Esophagus muscularis mucosa (tissue), 4 donors: Measurements from ENCODE around the gene REEP5. TPM values are rescaled to one million over a fixed set of nuclear protein-coding genes. Genes with fewer than 3 reads are reported as not detected.
"Not testable (repeated sequence)": the region's sequence is repeated elsewhere in the genome, so short reads cannot be mapped to it uniquely, and the experiment has no call there.

ENCODE experiments used
- DNase-seq: peaks from one replicate; pipeline ENCODE4 v3.0.0-alpha.2; 2017; ENCODE audit errors: extremely low spot score
- H3K27ac ChIP-seq, 4 donors: fragments of 200-600 bp; sonication (generic); replicated peaks in 1 of 4; 1 replicate in 3 of 4; 2 replicates in 1 of 4; pipeline ENCODE4 v1.5.1; 2016 to 2019; ENCODE audit warnings: mild to moderate bottlenecking in 1 of 4
- H3K27me3 ChIP-seq, 4 donors: fragments of 200-600 bp; sonication (generic); one replicate each; pipeline versions ENCODE4 v1.5.1 to v1.6.0; 2016 to 2019
- H3K36me3 ChIP-seq, 4 donors: fragments of 200-600 bp; sonication (generic); one replicate each; pipeline ENCODE4 v1.5.1; 2016 to 2019
- H3K4me1 ChIP-seq, 4 donors: fragments of 200-600 bp; sonication (generic); one replicate each; pipeline ENCODE4 v1.5.1; 2016 to 2019
- H3K4me3 ChIP-seq, 4 donors: fragments of 200-600 bp; sonication (generic); 1 replicate in 2 of 4; 2 replicates in 2 of 4; pipeline ENCODE4 v1.5.1; 2016 to 2019; ENCODE audit warnings: mild to moderate bottlenecking in 4 of 4, moderate library complexity in 1 of 4
- H3K9me3 ChIP-seq, 4 donors: fragments of 200-600 bp; sonication (generic); 1 replicate in 3 of 4; 2 replicates in 1 of 4; pipeline ENCODE4 v1.5.1; 2016 to 2019
- CTCF ChIP-seq, 3 experiments: fragments of 200-600 bp in 2 of 3; fragments of 450-650 bp in 1 of 3; sonication (generic) in 2 of 3; IDR thresholded peaks; one replicate each; pipeline ENCODE4 v1.5.1; 2017 to 2019; ENCODE audit warnings: antibody characterized with exemption in 3 of 3, mild to moderate bottlenecking in 2 of 3, moderate library complexity in 1 of 3
- EP300 ChIP-seq: sonication (generic); formaldehyde crosslinking; IDR thresholded peaks from one replicate; pipeline ENCODE4 v1.6.1; 2017; ENCODE audit warnings: antibody characterized with exemption
- POLR2A ChIP-seq: fragments of 450-650 bp; IDR thresholded peaks from one replicate; pipeline ENCODE4 v1.6.1; 2017; ENCODE audit warnings: antibody characterized with exemption, moderate library complexity, mild to moderate bottlenecking, low read depth
- POLR2AphosphoS5 ChIP-seq, 2 donors: sonication (generic); formaldehyde crosslinking; IDR thresholded peaks; one replicate each; pipeline ENCODE4 v1.6.1; 2017; ENCODE audit warnings: antibody characterized with exemption in 2 of 2
- WGBS: methylation state at CpG from one replicate; pipeline ENCODE4 v1.1.5; 2018; 5-methylcytosine and 5-hydroxymethylcytosine counted together
- intact Hi-C: fragments of 100-400 bp; cut with DNase I; formaldehyde crosslinking; loops from one replicate; pipeline ENCODE4 v1.15.1; 2023
- total RNA-seq, 4 donors: library from RNA; depleted of rRNA; stranded (reverse); fragments of >200 nt; gene quantifications; one replicate each; pipeline versions ENCODE4 v1.1.0 to v1.2.1, GENCODE V29; 2016

REEP5 gene
- total RNA-seq, 4 donors from 2014 or later = 53.0 to 73.6 (median 62.2) TPM

GRCh38 chr5:112908854-112909253 is 13.2 kb downstream of the REEP5 start:
- Histone ChIP-seq H3K4me1 (peaks cover 18 to 31% (median 23%) of the 10 kb centered on the region in 4 donors), H3K9me3 (no peaks in the 10 kb centered on the region), H3K27me3 (no peaks in the 10 kb centered on the region), H3K27ac (no peak overlapping the region), H3K4me3 (no peak overlapping the region), H3K36me3 (peaks cover 8 to 37% (median 14%) of the 10 kb centered on the region in 4 donors)
- intact Hi-C loops = no loop called here
- no peak for TF ChIP-seq EP300
- no peak for TF ChIP-seq CTCF (IDR thresholded peaks at IDR 0.05)
- TF ChIP-seq POLR2A = no peak
- no peak for TF ChIP-seq POLR2AphosphoS5 (IDR thresholded peaks at IDR 0.05)
- DNase-seq = no peak

- DNase-seq = no peak
- H3K36me3 ChIP-seq = peaks cover 12 to 41% (median 17%) of the 10 kb centered on the region in 4 donors
- H3K4me3 ChIP-seq = no peak overlapping the region
- WGBS = 64% methylated on average over 4 of the region's 4 CpGs
- peaks cover 9 to 20% (median 14%) of the 10 kb centered on the region in 4 donors for H3K4me1 ChIP-seq
- H3K9me3 ChIP-seq = no peaks in the 10 kb centered on the region
- no peak for TF ChIP-seq EP300
- TF ChIP-seq POLR2A = no peak
- TF ChIP-seq POLR2AphosphoS5 (IDR thresholded peaks at IDR 0.05) = no peak
- no peak for TF ChIP-seq CTCF (IDR thresholded peaks at IDR 0.05)
- no peaks in the 10 kb centered on the region for H3K27me3 ChIP-seq
- intact Hi-C loops = no loop called here
- no peak overlapping the region for H3K27ac ChIP-seq
Measured at GRCh38 chr5:112907166-112907631, 14.8 kb downstream of the REEP5 start.

GRCh38 chr5:112906637-112907036 is 15.4 kb downstream of the REEP5 start:
- intact Hi-C loops = no loop called here
- no peak for DNase-seq
- Histone ChIP-seq H3K4me3 (no peak overlapping the region), H3K9me3 (no peaks in the 10 kb centered on the region), H3K36me3 (peaks cover 13 to 46% (median 22%) of the 10 kb centered on the region in 4 donors), H3K4me1 (peaks cover 7 to 18% (median 12%) of the 10 kb centered on the region in 4 donors), H3K27ac (no peak overlapping the region), H3K27me3 (no peaks in the 10 kb centered on the region)
- WGBS = 82% methylated on average over 3 of the region's 3 CpGs
- TF ChIP-seq POLR2AphosphoS5 (IDR thresholded peaks at IDR 0.05) (no peak), CTCF (IDR thresholded peaks at IDR 0.05) (no peak), EP300 (no peak), POLR2A (no peak)

- DNase-seq, H3K27me3 ChIP-seq, intact Hi-C loops, H3K9me3 ChIP-seq, H3K27ac ChIP-seq, H3K4me3 ChIP-seq: not testable (repeated sequence)
- H3K4me1 ChIP-seq = peaks cover 7 to 18% (median 11%) of the 10 kb centered on the region in 4 donors
- 90% methylated on average over 3 of the region's 3 CpGs for WGBS
- peaks cover 18 to 49% (median 31%) of the 10 kb centered on the region in 4 donors for H3K36me3 ChIP-seq
Measured at GRCh38 chr5:112904996-112905395, 17.0 kb downstream of the REEP5 start.

- Histone ChIP-seq H3K9me3 (no peaks in the 10 kb centered on the region), H3K27me3 (no peaks in the 10 kb centered on the region), H3K4me1 (peaks cover 7 to 15% (median 8%) of the 10 kb centered on the region in 4 donors), H3K36me3 (peaks cover 23 to 58% (median 35%) of the 10 kb centered on the region in 4 donors), H3K27ac (no peak overlapping the region), H3K4me3 (no peak overlapping the region)
- intact Hi-C loops = no loop called here
- WGBS = 94% methylated on average over 3 of the region's 3 CpGs
- TF ChIP-seq POLR2AphosphoS5 (IDR thresholded peaks at IDR 0.05) = no peak
- no peak for TF ChIP-seq EP300
- no peak for TF ChIP-seq POLR2A
- TF ChIP-seq CTCF (IDR thresholded peaks at IDR 0.05) = no peak
- no peak for DNase-seq
Measured at GRCh38 chr5:112902561-112902960, 19.5 kb downstream of the REEP5 start.
